GM23248 (cell line): Measurements from ENCODE around the gene OXSR1. TPM values are rescaled to one million over a fixed set of nuclear protein-coding genes. Genes with fewer than 3 reads are reported as not detected.
"Not testable (repeated sequence)": the region's sequence is repeated elsewhere in the genome, so short reads cannot be mapped to it uniquely, and the experiment has no call there.

Source experiments
- DNase-seq: peaks from one replicate; pipeline ENCODE4 v3.0.0-alpha.2; 2015
- H2AFZ ChIP-seq: fragments of 200-600 bp; sonication (generic); 2 replicates; pipeline ENCODE4 v1.6.1; 2016; ENCODE audit warnings: antibody characterized with exemption
- H3F3A ChIP-seq: fragments of 200-600 bp; sonication (generic); 2 replicates; pipeline ENCODE4 v1.6.1; 2016; ENCODE audit warnings: mild to moderate bottlenecking, antibody characterized with exemption, mixed run types; ENCODE audit not compliant: insufficient read depth
- H3K27ac ChIP-seq: fragments of 200-600 bp; sonication (generic); 2 replicates; pipeline ENCODE4 v1.5.1; 2016; ENCODE audit warnings: mild to moderate bottlenecking
- H3K27me3 ChIP-seq: fragments of 200-600 bp; sonication (generic); replicated peaks from 2 replicates; pipeline ENCODE4 v1.6.1; 2016; ENCODE audit warnings: mild to moderate bottlenecking; ENCODE audit not compliant: insufficient read depth
- H3K36me3 ChIP-seq: fragments of 200-600 bp; sonication (generic); 2 replicates; pipeline ENCODE4 v1.6.1; 2016; ENCODE audit warnings: low read depth, mild to moderate bottlenecking
- H3K4me1 ChIP-seq: fragments of 200-600 bp; sonication (generic); 2 replicates; pipeline ENCODE4 v1.6.1; 2016; ENCODE audit warnings: mild to moderate bottlenecking; ENCODE audit not compliant: insufficient read depth
- H3K4me2 ChIP-seq: fragments of 200-600 bp; sonication (generic); one replicate; pipeline ENCODE4 v1.6.1; 2016; ENCODE audit warnings: mild to moderate bottlenecking; ENCODE audit not compliant: unreplicated experiment
- H3K4me3 ChIP-seq: fragments of 200-600 bp; sonication (generic); 2 replicates; pipeline ENCODE4 v1.5.1; 2016; ENCODE audit warnings: mild to moderate bottlenecking
- H3K79me2 ChIP-seq: fragments of 200-600 bp; sonication (generic); 2 replicates; pipeline ENCODE4 v1.6.1; 2016; ENCODE audit warnings: mild to moderate bottlenecking; ENCODE audit not compliant: insufficient read depth
- H3K9ac ChIP-seq: fragments of 200-600 bp; sonication (generic); 2 replicates; pipeline ENCODE4 v1.6.1; 2016; ENCODE audit warnings: mild to moderate bottlenecking
- H3K9me2 ChIP-seq: fragments of 200-600 bp; sonication (generic); 2 replicates; pipeline ENCODE4 v1.6.1; 2016; ENCODE audit warnings: mixed run types, mild to moderate bottlenecking, moderate library complexity; ENCODE audit not compliant: insufficient read depth
- H3K9me3 ChIP-seq: fragments of 200-600 bp; sonication (generic); one replicate; pipeline ENCODE4 v1.6.1; 2017; ENCODE audit warnings: low read depth
- H4K20me1 ChIP-seq: fragments of 200-600 bp; sonication (generic); 2 replicates; pipeline ENCODE4 v1.6.0; 2016; ENCODE audit not compliant: insufficient read depth
- EZH2 ChIP-seq: fragments of 200-600 bp; sonication (generic); IDR thresholded peaks from 2 replicates; pipeline ENCODE4 v1.6.1; 2018; ENCODE audit warnings: antibody characterized with exemption, mild to moderate bottlenecking; ENCODE audit not compliant: insufficient read depth, poor library complexity, severe bottlenecking
- EZH2phosphoT487 ChIP-seq: fragments of 200-600 bp; sonication (generic); IDR thresholded peaks from 2 replicates; pipeline ENCODE4 v1.6.1; 2018; ENCODE audit warnings: antibody characterized with exemption, moderate library complexity, mild to moderate bottlenecking, low read depth; ENCODE audit not compliant: insufficient read depth
- WGBS, 2 experiments: methylation state at CpG; one replicate each; pipeline ENCODE4 v1.1.6; 2015 to 2017; ENCODE audit warnings: low lambda C conversion rate in 2 of 2, low coverage in 1 of 2; ENCODE audit errors: missing lambda C conversion rate in 2 of 2; 5-methylcytosine and 5-hydroxymethylcytosine counted together
- in situ Hi-C: fragments of 300-500 bp; cut with MboI; formaldehyde crosslinking; loops from 2 replicates; pipeline ENCODE4 v1.15.0; 2020
- polyA plus RNA-seq: library from polyadenylated mRNA; unstranded; fragments of >200 nt; fragmentation: Nextera tagmentation; extraction: Ambion mirVana; gene quantifications from 2 replicates; pipeline ENCODE4 v1.2.1, GENCODE V29; 2016
- total RNA-seq: library from RNA; depleted of rRNA; stranded (reverse); fragments of >200 nt; shearing (Covaris generic); gene quantifications from 2 replicates; pipeline ENCODE4 v1.2.3, GENCODE V29; 2014

The OXSR1 gene
- total and polyA plus RNA-seq, 2 experiments from 2014 or later = 17.1 to 29.5 TPM

- TF ChIP-seq EZH2 = no peak
- no peak for TF ChIP-seq EZH2phosphoT487
- H3K4me3 ChIP-seq = no peak overlapping the region
- H3K4me1 ChIP-seq = peaks cover 40% of the 10 kb centered on the region
- no peaks in the 10 kb centered on the region for H3K36me3 ChIP-seq
- no peak overlapping the region for H3K4me2 ChIP-seq
- no peaks in the 10 kb centered on the region for H3K9me2 ChIP-seq
- no peaks in the 10 kb centered on the region for H3K27me3 ChIP-seq
- WGBS, 2 experiments = 95 to 96% methylated on average over 5 of the region's 5 CpGs
- H3K9me3 ChIP-seq = no peaks in the 10 kb centered on the region
- no peak overlapping the region for H3K9ac ChIP-seq
- in situ Hi-C loops = no loop called here
- no peak overlapping the region for H3K27ac ChIP-seq
- peaks cover 99% of the 10 kb centered on the region for H3K79me2 ChIP-seq
- no peak for DNase-seq
- peaks cover 71% of the 10 kb centered on the region for H3F3A ChIP-seq
- peaks cover 32% of the 10 kb centered on the region for H4K20me1 ChIP-seq
- H2AFZ ChIP-seq = no peak overlapping the region
These were observed 8.6 kb downstream of the OXSR1 start for GRCh38 chr3:38173834-38174418.

GRCh38 chr3:38177181-38177580, 11.8 kb downstream of the OXSR1 start:
- no peak overlapping the region for H3K27ac ChIP-seq
- no peak overlapping the region for H2AFZ ChIP-seq
- H3F3A ChIP-seq = peaks cover 40% of the 10 kb centered on the region
- H3K27me3 ChIP-seq = no peaks in the 10 kb centered on the region
- H3K4me1 ChIP-seq = peaks cover 23% of the 10 kb centered on the region
- H3K36me3 ChIP-seq = no peaks in the 10 kb centered on the region
- H3K9ac ChIP-seq = no peak overlapping the region
- TF ChIP-seq EZH2 (no peak), EZH2phosphoT487 (no peak)
- H3K9me3 ChIP-seq = no peaks in the 10 kb centered on the region
- in situ Hi-C loops = no loop called here
- peaks cover 100% of the 10 kb centered on the region for H3K79me2 ChIP-seq
- no peak overlapping the region for H3K4me3 ChIP-seq
- H4K20me1 ChIP-seq = peaks cover 25% of the 10 kb centered on the region
- peak; percentile 25 for DNase-seq
- 29 to 31% methylated on average over 2 of the region's 2 CpGs for WGBS, 2 experiments
- no peaks in the 10 kb centered on the region for H3K9me2 ChIP-seq
- H3K4me2 ChIP-seq = no peak overlapping the region

- peaks cover 14% of the 10 kb centered on the region for H3F3A ChIP-seq
- no peak overlapping the region for H3K4me2 ChIP-seq
- H4K20me1 ChIP-seq = no peaks in the 10 kb centered on the region; the same call in none of the 2 replicates
- no peak overlapping the region for H2AFZ ChIP-seq
- H3K9me3 ChIP-seq = no peaks in the 10 kb centered on the region
- in situ Hi-C loops = no loop called here
- H3K36me3 ChIP-seq = peaks cover 32% of the 10 kb centered on the region
- no peak for DNase-seq
- no peaks in the 10 kb centered on the region; the same call in 1 of the 2 replicates for H3K4me1 ChIP-seq
- H3K9me2 ChIP-seq = no peaks in the 10 kb centered on the region
- 94 to 95% methylated on average over 1 of the region's 1 CpG for WGBS, 2 experiments
- no peak overlapping the region for H3K27ac ChIP-seq
- TF ChIP-seq EZH2 (no peak), EZH2phosphoT487 (no peak)
- no peak overlapping the region for H3K9ac ChIP-seq
- H3K4me3 ChIP-seq = no peak overlapping the region
- H3K79me2 ChIP-seq = peaks cover 88% of the 10 kb centered on the region
- H3K27me3 ChIP-seq = no peaks in the 10 kb centered on the region
These were observed 21.4 kb downstream of the OXSR1 start for GRCh38 chr3:38186781-38187180.

GRCh38 chr3:38190481-38190881, 25.1 kb downstream of the OXSR1 start:
- H3K9me3 ChIP-seq = no peaks in the 10 kb centered on the region
- peaks cover 25% of the 10 kb centered on the region for H3K36me3 ChIP-seq
- no peak overlapping the region for H3K9ac ChIP-seq
- H3F3A ChIP-seq = peaks cover 14% of the 10 kb centered on the region
- in situ Hi-C loops = no loop called here
- peak; percentile 24 for DNase-seq
- no peak overlapping the region for H3K4me2 ChIP-seq
- peaks cover 90% of the 10 kb centered on the region for H3K79me2 ChIP-seq
- no peaks in the 10 kb centered on the region; the same call in 1 of the 2 replicates for H3K4me1 ChIP-seq
- TF ChIP-seq EZH2 (no peak), EZH2phosphoT487 (no peak)
- no peaks in the 10 kb centered on the region for H3K9me2 ChIP-seq
- H2AFZ ChIP-seq = no peak overlapping the region
- no peak overlapping the region for H3K4me3 ChIP-seq
- H3K27me3 ChIP-seq = no peaks in the 10 kb centered on the region
- H3K27ac ChIP-seq = no peak overlapping the region
- H4K20me1 ChIP-seq = peaks cover 7% of the 10 kb centered on the region

- H3K4me1 ChIP-seq, H3F3A ChIP-seq, H2AFZ ChIP-seq, in situ Hi-C loops, H3K9me2 ChIP-seq, H3K4me3 ChIP-seq, H3K4me2 ChIP-seq, H3K9ac ChIP-seq, H3K9me3 ChIP-seq, H3K27ac ChIP-seq, H3K27me3 ChIP-seq, DNase-seq, H4K20me1 ChIP-seq: not testable (repeated sequence)
- WGBS, 2 experiments = 97 to 99% methylated on average over 12 of the region's 12 CpGs
- Histone ChIP-seq H3K36me3 (peaks cover 26% of the 10 kb centered on the region), H3K79me2 (peaks cover 95% of the 10 kb centered on the region)
These were observed 37.6 kb downstream of the OXSR1 start for GRCh38 chr3:38202931-38203330.
